ENCODE data around the gene E2F4. TPM values are rescaled to one million over a fixed set of nuclear protein-coding genes. Genes with fewer than 3 reads are reported as not detected.

E2F4 gene
- total RNA-seq, 1 donor from 2014 or later, result 43.4 TPM

- Mint-ChIP-seq H3K4me1 (ENCODE audit: unreplicated experiment) (peaks cover 19% of the 10 kb centered on the region), H3K36me3 (ENCODE audit: unreplicated experiment) (peaks cover 2% of the 10 kb centered on the region), H3K4me3 (ENCODE audit: unreplicated experiment) (no peak overlapping the region), H3K9me3 (ENCODE audit: unreplicated experiment) (no peaks in the 10 kb centered on the region), H3K27me3 (ENCODE audit: unreplicated experiment) (no peaks in the 10 kb centered on the region), H3K27ac (ENCODE audit: unreplicated experiment) (no peak overlapping the region)
- DNase-seq (ENCODE audit: extremely low spot score, unreplicated experiment), result no peak
- TF ChIP-seq CTCF (IDR thresholded peaks at IDR 0.05), result no peak
Observed at GRCh38 chr16:67209565-67209964, 17.6 kb downstream of the E2F4 start.

- no peak overlapping the region for H3K4me3 Mint-ChIP-seq (ENCODE audit: unreplicated experiment)
- H3K4me1 Mint-ChIP-seq (ENCODE audit: unreplicated experiment), result peaks cover 19% of the 10 kb centered on the region
Observed at GRCh38 chr16:67210069-67210937, 18.3 kb downstream of the E2F4 start.

GRCh38 chr16:67211674-67212073 lies 19.7 kb downstream of the E2F4 start:
- no peak for DNase-seq (ENCODE audit: extremely low spot score, unreplicated experiment)
- no peak for TF ChIP-seq CTCF (IDR thresholded peaks at IDR 0.05)
- peaks cover 12% of the 10 kb centered on the region for H3K4me1 Mint-ChIP-seq (ENCODE audit: unreplicated experiment)
- no peak overlapping the region for H3K4me3 Mint-ChIP-seq (ENCODE audit: unreplicated experiment)
- no peaks in the 10 kb centered on the region for H3K9me3 Mint-ChIP-seq (ENCODE audit: unreplicated experiment)
- peaks cover 6% of the 10 kb centered on the region for H3K36me3 Mint-ChIP-seq (ENCODE audit: unreplicated experiment)
- H3K27me3 Mint-ChIP-seq (ENCODE audit: unreplicated experiment), result no peaks in the 10 kb centered on the region
- no peak overlapping the region for H3K27ac Mint-ChIP-seq (ENCODE audit: unreplicated experiment)

More at GRCh38 chr16:67210069-67210937, 18.3 kb downstream of the E2F4 start:
- Mint-ChIP-seq H3K36me3 (ENCODE audit: unreplicated experiment) (peaks cover 2% of the 10 kb centered on the region), H3K27me3 (ENCODE audit: unreplicated experiment) (no peaks in the 10 kb centered on the region), H3K27ac (ENCODE audit: unreplicated experiment) (no peak overlapping the region), H3K9me3 (ENCODE audit: unreplicated experiment) (no peaks in the 10 kb centered on the region)
- TF ChIP-seq CTCF (IDR thresholded peaks at IDR 0.05), result no peak
- DNase-seq (ENCODE audit: extremely low spot score, unreplicated experiment), result no peak

- Mint-ChIP-seq H3K27me3 (ENCODE audit: unreplicated experiment) (no peaks in the 10 kb centered on the region), H3K36me3 (ENCODE audit: unreplicated experiment) (peaks cover 16% of the 10 kb centered on the region), H3K4me1 (ENCODE audit: unreplicated experiment) (peaks cover 2% of the 10 kb centered on the region), H3K27ac (ENCODE audit: unreplicated experiment) (no peak overlapping the region), H3K4me3 (ENCODE audit: unreplicated experiment) (no peak overlapping the region), H3K9me3 (ENCODE audit: unreplicated experiment) (no peaks in the 10 kb centered on the region)
- DNase-seq (ENCODE audit: extremely low spot score, unreplicated experiment), result no peak
- no peak for TF ChIP-seq CTCF (IDR thresholded peaks at IDR 0.05)
Observed at GRCh38 chr16:67212766-67213165, 20.8 kb downstream of the E2F4 start.

GRCh38 chr16:67213197-67214019 lies 21.5 kb downstream of the E2F4 start:
- peaks cover 17% of the 10 kb centered on the region for H3K36me3 Mint-ChIP-seq (ENCODE audit: unreplicated experiment)
- H3K9me3 Mint-ChIP-seq (ENCODE audit: unreplicated experiment), result no peaks in the 10 kb centered on the region
- H3K4me1 Mint-ChIP-seq (ENCODE audit: unreplicated experiment), result no peaks in the 10 kb centered on the region
- H3K4me3 Mint-ChIP-seq (ENCODE audit: unreplicated experiment), result no peak overlapping the region
- H3K27me3 Mint-ChIP-seq (ENCODE audit: unreplicated experiment), result no peaks in the 10 kb centered on the region
- H3K27ac Mint-ChIP-seq (ENCODE audit: unreplicated experiment), result no peak overlapping the region
- DNase-seq (ENCODE audit: extremely low spot score, unreplicated experiment), result no peak
- TF ChIP-seq CTCF (IDR thresholded peaks at IDR 0.05), result no peak

Measured in osteocyte (in vitro differentiated cells).